Endodermal cell (in vitro differentiated cells): Measurements from ENCODE around the gene CHRNE. TPM values are rescaled to one million over a fixed set of nuclear protein-coding genes. Genes with fewer than 3 reads are reported as not detected.
A peak's percentile ranks its signal among the peaks of the same experiment; 100 is the strongest.

Experiments
- DNase-seq: peaks from one replicate; pipeline ENCODE4 v3.0.0-alpha.2; 2017
- H3K27ac ChIP-seq: 2 replicates; pipeline ENCODE4 v1.5.1; 2013; ENCODE audit warnings: mild to moderate bottlenecking, low read depth, low read length, moderate library complexity
- H3K27me3 ChIP-seq: 2 replicates; pipeline ENCODE4 v1.6.1; 2013; ENCODE audit warnings: mild to moderate bottlenecking, low read length, moderate library complexity; ENCODE audit not compliant: insufficient read depth, control insufficient read depth, poor library complexity, severe bottlenecking
- H3K36me3 ChIP-seq: 2 replicates; pipeline ENCODE4 v1.7.0; 2013; ENCODE audit warnings: mild to moderate bottlenecking, low read length, moderate library complexity; ENCODE audit not compliant: control insufficient read depth, insufficient read depth
- H3K4me1 ChIP-seq: one replicate; pipeline ENCODE4 v1.7.0; 2013; ENCODE audit warnings: low read length; ENCODE audit not compliant: control insufficient read depth, insufficient read depth
- H3K4me3 ChIP-seq: 2 replicates; pipeline ENCODE4 v1.5.1; 2013; ENCODE audit warnings: mild to moderate bottlenecking, low read length, moderate library complexity
- H3K9ac ChIP-seq: 2 replicates; pipeline ENCODE4 v1.6.1; 2013; ENCODE audit warnings: mild to moderate bottlenecking, low read length, moderate library complexity; ENCODE audit not compliant: poor library complexity, severe bottlenecking; ENCODE audit errors: extremely low read depth
- H3K9me3 ChIP-seq: 2 replicates; pipeline ENCODE4 v1.6.1; 2013; ENCODE audit warnings: mild to moderate bottlenecking, low read length, moderate library complexity; ENCODE audit not compliant: control insufficient read depth
- H3K27ac Mint-ChIP-seq: 2 replicates; pipeline ENCODE4 v1.8.0; 2020; ENCODE audit warnings: mixed read lengths
- H3K27me3 Mint-ChIP-seq: 2 replicates; pipeline ENCODE4 v1.8.0; 2021; ENCODE audit warnings: mild to moderate bottlenecking, mixed read lengths; ENCODE audit not compliant: insufficient read depth
- H3K36me3 Mint-ChIP-seq: 2 replicates; pipeline ENCODE4 v1.8.0; 2020; ENCODE audit warnings: low read depth, mixed read lengths
- H3K4me1 Mint-ChIP-seq: 2 replicates; pipeline ENCODE4 v1.8.0; 2020; ENCODE audit warnings: mixed read lengths
- H3K4me3 Mint-ChIP-seq: 2 replicates; pipeline ENCODE4 v1.8.0; 2020; ENCODE audit warnings: mild to moderate bottlenecking, moderate library complexity, mixed read lengths
- H3K9me3 Mint-ChIP-seq: 2 replicates; pipeline ENCODE4 v1.8.0; 2020; ENCODE audit warnings: mild to moderate bottlenecking, mixed read lengths
- WGBS, 2 experiments: methylation state at CpG; one replicate each; pipeline versions ENCODE4 v1.1.5 to v1.1.7; 2013; ENCODE audit warnings: missing lambda C conversion rate in 2 of 2, mixed read lengths in 1 of 2; ENCODE audit not compliant: insufficient coverage in 1 of 2, insufficient read length in 1 of 2; 5-methylcytosine and 5-hydroxymethylcytosine counted together
- total RNA-seq, 2 donors: library from RNA; stranded (reverse); fragmentation: NEBNext Ultra II Directional in 1 of 2; extraction: Animal tissue kit (Norgen Biotek cat#: 25700) in 1 of 2; gene quantifications; 2 replicates in 1 of 2; 3 replicates in 1 of 2; pipeline ENCODE4 v1.2.1, GENCODE V29; 2021
- TF ChIP-seq, protein P1 (sequence below): fragments of 200-600 bp; sonication (generic); conservative IDR thresholded peaks from 2 replicates; pipeline ENCODE4 v1.5.0; 2021; ENCODE audit warnings: antibody characterized with exemption, mild to moderate bottlenecking

CHRNE gene
- total RNA-seq, 2 donors from 2014 or later, result 0.71 to 1.2 TPM

- peak overlapping the region; percentile 80 for H3K4me3 ChIP-seq
- peak overlapping the region; percentile 96 for H3K27ac ChIP-seq
- H3K4me3 Mint-ChIP-seq, result peak overlapping the region; percentile 93
- WGBS, 2 experiments, result 0 to 5% methylated on average over 34 to 52 of the region's 52 CpGs
- TF ChIP-seq, protein P1, sequence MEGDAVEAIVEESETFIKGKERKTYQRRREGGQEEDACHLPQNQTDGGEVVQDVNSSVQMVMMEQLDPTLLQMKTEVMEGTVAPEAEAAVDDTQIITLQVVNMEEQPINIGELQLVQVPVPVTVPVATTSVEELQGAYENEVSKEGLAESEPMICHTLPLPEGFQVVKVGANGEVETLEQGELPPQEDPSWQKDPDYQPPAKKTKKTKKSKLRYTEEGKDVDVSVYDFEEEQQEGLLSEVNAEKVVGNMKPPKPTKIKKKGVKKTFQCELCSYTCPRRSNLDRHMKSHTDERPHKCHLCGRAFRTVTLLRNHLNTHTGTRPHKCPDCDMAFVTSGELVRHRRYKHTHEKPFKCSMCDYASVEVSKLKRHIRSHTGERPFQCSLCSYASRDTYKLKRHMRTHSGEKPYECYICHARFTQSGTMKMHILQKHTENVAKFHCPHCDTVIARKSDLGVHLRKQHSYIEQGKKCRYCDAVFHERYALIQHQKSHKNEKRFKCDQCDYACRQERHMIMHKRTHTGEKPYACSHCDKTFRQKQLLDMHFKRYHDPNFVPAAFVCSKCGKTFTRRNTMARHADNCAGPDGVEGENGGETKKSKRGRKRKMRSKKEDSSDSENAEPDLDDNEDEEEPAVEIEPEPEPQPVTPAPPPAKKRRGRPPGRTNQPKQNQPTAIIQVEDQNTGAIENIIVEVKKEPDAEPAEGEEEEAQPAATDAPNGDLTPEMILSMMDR, result no peak
- H3K27ac Mint-ChIP-seq, result peak overlapping the region; percentile 87
- peaks cover 30% of the 10 kb centered on the region for H3K4me1 Mint-ChIP-seq
- no peaks in the 10 kb centered on the region for H3K27me3 ChIP-seq
- H3K9me3 ChIP-seq, result no peaks in the 10 kb centered on the region
- H3K36me3 Mint-ChIP-seq, result peaks cover 17% of the 10 kb centered on the region
- H3K9me3 Mint-ChIP-seq, result no peaks in the 10 kb centered on the region
- peaks cover 23% of the 10 kb centered on the region for H3K36me3 ChIP-seq
- DNase-seq, result peak; percentile 84
- H3K27me3 Mint-ChIP-seq, result no peaks in the 10 kb centered on the region
- peak overlapping the region; percentile 44 for H3K9ac ChIP-seq
- H3K4me1 ChIP-seq, result peaks cover 14% of the 10 kb centered on the region
These were observed 47.3 kb upstream of the CHRNE start for GRCh38 chr17:4950075-4950745.

GRCh38 chr17:4949321-4950074 lies 46.6 kb upstream of the CHRNE start:
- peak overlapping the region; percentile 90 for H3K27ac Mint-ChIP-seq
- peaks cover 23% of the 10 kb centered on the region for H3K36me3 Mint-ChIP-seq
- no peaks in the 10 kb centered on the region for H3K9me3 ChIP-seq
- H3K4me3 Mint-ChIP-seq, result peak overlapping the region; percentile 93
- peak overlapping the region; percentile 91 for H3K4me3 ChIP-seq
- H3K9ac ChIP-seq, result peak overlapping the region; percentile 85
- H3K36me3 ChIP-seq, result peaks cover 30% of the 10 kb centered on the region
- DNase-seq, result peak; percentile 94
- 0% methylated on average over 13 to 65 of the region's 75 CpGs for WGBS, 2 experiments
- peaks cover 19% of the 10 kb centered on the region for H3K4me1 ChIP-seq
- no peaks in the 10 kb centered on the region for H3K27me3 Mint-ChIP-seq
- TF ChIP-seq, protein P1, result no peak
- peak overlapping the region; percentile 96 for H3K27ac ChIP-seq
- no peaks in the 10 kb centered on the region for H3K9me3 Mint-ChIP-seq
- H3K27me3 ChIP-seq, result no peaks in the 10 kb centered on the region
- H3K4me1 Mint-ChIP-seq, result peaks cover 33% of the 10 kb centered on the region

DNA sequence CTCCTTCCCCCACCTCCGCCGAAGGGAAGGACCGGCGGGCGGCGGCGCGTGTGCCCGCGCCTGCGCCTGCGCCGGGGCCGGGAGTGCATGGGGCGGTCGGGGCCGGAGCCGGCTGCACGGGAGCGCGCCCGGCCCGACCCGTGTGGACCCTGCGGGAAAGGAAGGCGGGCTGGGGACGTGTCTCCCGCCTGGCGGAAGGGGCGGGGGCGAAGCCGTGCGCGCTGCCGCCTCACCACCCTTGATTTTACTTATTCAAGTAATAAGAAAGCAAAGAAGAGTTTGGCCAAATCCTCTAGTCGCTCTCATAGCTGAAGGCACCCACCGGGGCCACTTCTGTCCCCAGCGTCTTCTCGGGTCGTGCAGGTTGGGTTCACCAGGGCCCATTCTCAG lies 46.0 kb upstream of the CHRNE start:
- Histone ChIP-seq H3K27me3 (no peaks in the 10 kb centered on the region), H3K36me3 (peaks cover 27% of the 10 kb centered on the region), H3K4me1 (peaks cover 19% of the 10 kb centered on the region), H3K27ac (peak overlapping the region; percentile 96), H3K9me3 (no peaks in the 10 kb centered on the region), H3K4me3 (peak overlapping the region; percentile 91), H3K9ac (peak overlapping the region; percentile 85)
- Mint-ChIP-seq H3K36me3 (peaks cover 27% of the 10 kb centered on the region), H3K27ac (peak overlapping the region; percentile 98), H3K4me3 (peak overlapping the region; percentile 93), H3K4me1 (peaks cover 37% of the 10 kb centered on the region), H3K9me3 (no peaks in the 10 kb centered on the region), H3K27me3 (no peaks in the 10 kb centered on the region)
- TF ChIP-seq, protein P1, result no peak
- peak; percentile 96 for DNase-seq
- 0% methylated on average over 8 to 34 of the region's 40 CpGs for WGBS, 2 experiments
